ENCODE data around the gene FIG4. TPM values are rescaled to one million over a fixed set of nuclear protein-coding genes. Genes with fewer than 3 reads are reported as not detected.

The FIG4 gene
- total RNA-seq, 1 experiment from 2014 or later, result 15.7 TPM

DNA sequence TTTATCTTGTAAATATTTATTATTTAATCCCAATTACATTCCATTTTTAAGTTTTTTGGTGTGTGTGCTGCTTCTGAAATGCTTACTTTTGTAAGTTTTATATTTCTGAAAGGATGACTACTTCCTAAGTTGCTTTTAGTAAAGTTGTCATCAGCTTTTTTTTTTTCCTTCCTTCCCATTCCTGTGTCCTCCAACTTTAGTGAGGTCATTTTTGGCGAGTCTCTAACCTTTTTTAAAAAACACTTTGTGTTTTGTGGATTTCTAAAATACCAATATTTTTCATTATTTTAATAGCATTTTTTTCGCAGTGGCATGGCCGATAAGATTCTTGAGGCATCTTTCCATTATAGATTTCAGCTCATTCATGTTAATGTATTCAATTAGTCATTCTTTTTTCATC lies 30.9 kb downstream of the FIG4 start:
- Histone ChIP-seq H3K79me2 (ENCODE audit: insufficient read depth, low read length) (no peaks in the 10 kb centered on the region), H3K9me3 (ENCODE audit: control insufficient read depth in 1 of 2, insufficient read depth in 1 of 2, low read depth in 1 of 2, low read length in 2 of 2) (no peaks in the 10 kb centered on the region), H3K4me1 (ENCODE audit: control insufficient read depth in 1 of 2, insufficient read depth in 2 of 2, low read length in 2 of 2) (no peaks in the 10 kb centered on the region), H4K20me1 (ENCODE audit: insufficient read depth) (no peaks in the 10 kb centered on the region), H3K27me3 (ENCODE audit: insufficient read depth, low read length) (no peaks in the 10 kb centered on the region), H3K9ac (ENCODE audit: low read length) (no peak overlapping the region), H3K27ac (ENCODE audit: low read depth, low read length) (no peak overlapping the region), H3K9me2 (ENCODE audit: insufficient read depth) (no peaks in the 10 kb centered on the region; the same call in 1 of the 2 replicates), H2AFZ (ENCODE audit: low read depth, low read length, poor library complexity, severe bottlenecking) (no peak overlapping the region), H3K36me3 (ENCODE audit: control insufficient read depth in 1 of 2, insufficient read depth in 2 of 2, low read length in 2 of 2) (no peaks in the 10 kb centered on the region), H3K4me2 (ENCODE audit: low read length) (no peak overlapping the region), H3K4me3 (replicated peaks in 1 of 2; ENCODE audit: low read depth in 1 of 2, low read length in 2 of 2) (no peak overlapping the region)
- DNase-seq (ENCODE audit: low read depth, low spot score) (no peak), ATAC-seq (no peak)
- BruUV-seq (replicated peaks), result no TSS peak
- ChIA-PET RAD21 (ENCODE audit: low non-redundant PET in 1 of 2, low total read pairs in 2 of 2, uncharacterized antibody in 2 of 2, unreplicated experiment in 2 of 2) (no interaction called here), POLR2A (no interaction called here), CTCF (no interaction called here)
- intact Hi-C loops (cut with micrococcal nuclease), result no loop called here
- no peak for TF ChIP-seq RAD21 (IDR thresholded peaks at IDR 0.05; ENCODE audit: low read depth)
- TF ChIP-seq, protein P1, sequence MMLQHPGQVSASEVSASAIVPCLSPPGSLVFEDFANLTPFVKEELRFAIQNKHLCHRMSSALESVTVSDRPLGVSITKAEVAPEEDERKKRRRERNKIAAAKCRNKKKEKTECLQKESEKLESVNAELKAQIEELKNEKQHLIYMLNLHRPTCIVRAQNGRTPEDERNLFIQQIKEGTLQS (IDR thresholded peaks at IDR 0.05), result no peak
- TF ChIP-seq SRF (IDR thresholded peaks at IDR 0.05; ENCODE audit: low read depth), result no peak
- TF ChIP-seq, protein P2, sequence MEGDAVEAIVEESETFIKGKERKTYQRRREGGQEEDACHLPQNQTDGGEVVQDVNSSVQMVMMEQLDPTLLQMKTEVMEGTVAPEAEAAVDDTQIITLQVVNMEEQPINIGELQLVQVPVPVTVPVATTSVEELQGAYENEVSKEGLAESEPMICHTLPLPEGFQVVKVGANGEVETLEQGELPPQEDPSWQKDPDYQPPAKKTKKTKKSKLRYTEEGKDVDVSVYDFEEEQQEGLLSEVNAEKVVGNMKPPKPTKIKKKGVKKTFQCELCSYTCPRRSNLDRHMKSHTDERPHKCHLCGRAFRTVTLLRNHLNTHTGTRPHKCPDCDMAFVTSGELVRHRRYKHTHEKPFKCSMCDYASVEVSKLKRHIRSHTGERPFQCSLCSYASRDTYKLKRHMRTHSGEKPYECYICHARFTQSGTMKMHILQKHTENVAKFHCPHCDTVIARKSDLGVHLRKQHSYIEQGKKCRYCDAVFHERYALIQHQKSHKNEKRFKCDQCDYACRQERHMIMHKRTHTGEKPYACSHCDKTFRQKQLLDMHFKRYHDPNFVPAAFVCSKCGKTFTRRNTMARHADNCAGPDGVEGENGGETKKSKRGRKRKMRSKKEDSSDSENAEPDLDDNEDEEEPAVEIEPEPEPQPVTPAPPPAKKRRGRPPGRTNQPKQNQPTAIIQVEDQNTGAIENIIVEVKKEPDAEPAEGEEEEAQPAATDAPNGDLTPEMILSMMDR (IDR thresholded peaks at IDR 0.05 in 2 of 3, conservative IDR thresholded peaks at IDR 0.05 in 1 of 3; ENCODE audit: borderline replicate concordance in 1 of 3, insufficient read depth in 1 of 3, low read depth in 2 of 3, low read length in 2 of 3), result no peak
- TF ChIP-seq SIN3A (IDR thresholded peaks at IDR 0.05; ENCODE audit: low read depth), result no peak
- TF ChIP-seq ELF1 (IDR thresholded peaks at IDR 0.05; ENCODE audit: borderline replicate concordance, low read depth), result no peak
- no peak for TF ChIP-seq POLR2A (IDR thresholded peaks at IDR 0.05; ENCODE audit: borderline replicate concordance, extremely low read depth, insufficient read depth, insufficient read length)
- no peak for TF ChIP-seq YY1 (IDR thresholded peaks at IDR 0.05; ENCODE audit: extremely low read depth, insufficient replicate concordance, low read depth, low read length)
- no peak for TF ChIP-seq JUND (IDR thresholded peaks at IDR 0.05)
- TF ChIP-seq, protein P3, sequence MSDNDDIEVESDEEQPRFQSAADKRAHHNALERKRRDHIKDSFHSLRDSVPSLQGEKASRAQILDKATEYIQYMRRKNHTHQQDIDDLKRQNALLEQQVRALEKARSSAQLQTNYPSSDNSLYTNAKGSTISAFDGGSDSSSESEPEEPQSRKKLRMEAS (IDR thresholded peaks at IDR 0.05), result no peak
- TF ChIP-seq ZFX (IDR thresholded peaks at IDR 0.05), result no peak
- no peak for TF ChIP-seq EZH2phosphoT487 (IDR thresholded peaks at IDR 0.05; ENCODE audit: borderline replicate concordance)
- TF ChIP-seq EGR1 (IDR thresholded peaks at IDR 0.05; ENCODE audit: low read depth), result no peak
- no peak for TF ChIP-seq SP1 (IDR thresholded peaks at IDR 0.05; ENCODE audit: low read depth)
- TF ChIP-seq ZNF274 (IDR thresholded peaks at IDR 0.05; ENCODE audit: low read depth, low read length), result no peak
- TF ChIP-seq POLR2AphosphoS5 (IDR thresholded peaks at IDR 0.05; ENCODE audit: low read depth, low read length), result no peak
- TF ChIP-seq TCF7L2 (IDR thresholded peaks at IDR 0.05; ENCODE audit: borderline replicate concordance, extremely low read depth, insufficient read depth, insufficient read length), result no peak

All from HCT116 (cell line).